ENCODE data around the gene FAM185A.
"Not testable (repeated sequence)": the region's sequence is repeated elsewhere in the genome, so short reads cannot be mapped to it uniquely, and the experiment has no call there.

FAM185A gene

DNA sequence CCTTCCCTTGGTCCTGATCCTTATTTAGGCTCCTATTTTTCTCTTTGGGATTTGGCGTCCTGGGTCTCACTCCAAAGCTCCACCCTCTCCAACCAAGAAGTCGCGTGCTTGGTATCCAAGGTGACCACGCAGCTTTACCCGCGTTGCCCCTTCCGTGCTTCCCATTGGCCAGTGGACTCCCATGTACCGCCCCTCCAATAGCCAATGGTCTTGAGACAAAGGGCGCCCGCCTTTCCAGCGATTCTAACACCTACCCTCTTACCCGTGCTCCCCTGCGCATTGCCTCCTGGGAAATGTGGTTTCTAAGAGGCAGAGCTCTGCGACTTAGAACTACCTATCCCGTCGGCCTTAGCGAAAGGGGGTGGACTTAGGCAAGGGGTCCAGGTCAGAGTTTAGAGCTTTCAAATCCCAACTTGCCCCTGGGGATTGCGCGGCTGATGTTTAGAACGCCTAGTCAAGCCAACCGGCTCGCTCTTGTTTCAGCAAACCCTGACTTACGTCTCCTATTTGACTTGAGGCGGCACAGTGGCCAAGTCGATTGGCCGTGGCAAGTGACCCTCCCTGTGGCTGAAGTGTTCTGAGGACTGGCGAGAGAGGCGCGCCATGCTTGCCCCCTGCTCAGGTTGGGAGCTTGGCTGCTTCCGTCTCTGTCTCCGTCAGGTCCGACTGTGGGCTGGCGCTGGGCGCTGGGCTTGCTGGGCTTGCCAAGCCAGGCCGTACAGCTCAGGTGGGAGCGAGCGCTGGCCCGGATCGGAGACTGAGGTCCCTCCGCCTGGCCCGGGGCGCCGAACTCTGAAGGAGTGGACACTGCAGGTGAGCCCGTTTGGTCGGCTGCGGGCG, at the start of gene FAM185A:
Gene FAM185A, plus strand, starts transcription at position 395 of the 840 bp plus-strand sequence. Its CDS starts 209 bp downstream, at position 604.
- DNase-seq (ENCODE audit: low read depth) = peak; percentile 92

DNA sequence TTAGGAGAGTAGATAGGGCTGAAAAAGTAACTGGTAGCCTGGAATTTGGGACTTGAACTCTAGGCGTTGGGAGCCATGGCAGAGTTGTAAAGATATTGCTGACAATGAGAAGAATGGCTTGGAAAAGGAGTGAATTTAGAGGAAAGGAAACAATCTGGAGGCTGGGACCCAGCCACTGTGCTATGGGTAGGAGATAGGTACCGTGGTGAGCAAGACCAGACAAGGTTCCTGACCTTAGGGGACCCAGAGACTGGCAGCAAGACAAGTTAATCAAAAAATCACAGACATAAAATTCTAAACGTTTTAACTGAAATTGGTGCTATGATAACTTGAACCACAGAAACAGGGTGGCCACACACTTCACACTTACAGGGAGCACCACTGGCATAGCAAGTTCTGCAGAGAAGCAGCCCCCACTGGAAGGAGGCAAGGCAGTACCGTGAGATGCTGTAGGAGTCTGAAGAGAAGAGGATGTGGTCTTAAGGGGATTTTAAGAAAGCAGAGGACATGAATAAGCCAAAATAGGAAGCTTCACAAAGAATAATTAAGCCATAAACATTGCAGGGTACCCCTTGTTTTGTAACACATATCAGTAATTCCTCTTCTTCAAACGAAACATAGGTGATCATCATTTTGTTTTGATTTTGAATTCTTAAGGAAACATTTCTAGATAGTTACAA, 35.6 kb upstream of the FAM185A start:
- DNase-seq (ENCODE audit: low read depth) = not testable (repeated sequence)

DNA sequence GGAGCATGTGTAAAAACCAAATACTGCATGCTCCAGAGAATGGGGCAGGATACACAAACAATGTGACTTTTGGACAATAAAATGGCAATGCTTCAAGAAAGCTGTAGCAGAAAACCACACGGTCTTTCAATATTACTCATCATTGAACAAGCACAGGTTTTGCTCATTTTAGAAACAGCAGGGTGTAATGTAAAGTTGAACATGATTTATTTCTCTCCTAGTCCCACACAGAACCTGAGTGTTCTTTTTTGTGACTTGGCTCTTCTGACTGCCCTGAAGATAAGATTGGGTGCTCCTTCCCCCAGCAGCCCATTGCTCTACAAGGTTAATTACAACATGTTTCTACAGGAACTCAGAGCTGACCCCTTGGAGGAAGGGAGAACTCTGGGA, 35.1 kb upstream of the FAM185A start:
- DNase-seq (ENCODE audit: low read depth) = not testable (repeated sequence)

DNA sequence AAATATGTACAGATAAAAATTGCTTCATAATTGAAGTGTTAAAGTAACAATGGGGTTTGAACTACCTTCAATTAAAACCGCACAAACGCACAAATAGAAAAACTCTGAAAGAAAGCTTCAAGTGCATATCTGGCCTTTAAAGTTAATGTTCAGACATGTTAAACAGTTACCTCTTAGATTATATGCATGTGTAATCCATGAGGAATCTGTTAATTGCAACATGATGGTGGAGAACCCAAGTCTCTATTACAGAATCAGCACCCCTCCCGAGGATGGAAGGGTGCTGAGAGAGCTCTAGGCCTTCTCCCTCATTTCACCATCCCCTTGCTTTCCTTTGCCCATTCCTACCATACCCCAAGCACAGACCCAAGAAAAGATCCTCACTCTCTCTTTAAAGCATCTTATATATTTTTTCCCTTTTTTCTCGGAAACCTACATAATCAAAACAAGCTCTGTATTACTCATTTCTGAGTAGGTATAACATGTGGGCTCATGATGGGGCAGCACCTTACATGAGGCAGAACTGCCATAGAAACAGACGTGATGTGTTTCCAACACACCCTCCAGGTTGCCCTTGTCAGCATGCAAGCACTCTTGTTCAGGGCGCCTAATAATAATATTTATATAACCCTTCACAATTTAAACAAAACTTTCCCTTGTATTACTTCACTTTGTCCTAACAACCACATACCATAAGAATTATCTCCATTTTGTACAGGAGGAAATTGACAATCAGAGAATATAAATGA, 33.9 kb upstream of the FAM185A start:
- not testable (repeated sequence) for DNase-seq (ENCODE audit: low read depth)

DNA sequence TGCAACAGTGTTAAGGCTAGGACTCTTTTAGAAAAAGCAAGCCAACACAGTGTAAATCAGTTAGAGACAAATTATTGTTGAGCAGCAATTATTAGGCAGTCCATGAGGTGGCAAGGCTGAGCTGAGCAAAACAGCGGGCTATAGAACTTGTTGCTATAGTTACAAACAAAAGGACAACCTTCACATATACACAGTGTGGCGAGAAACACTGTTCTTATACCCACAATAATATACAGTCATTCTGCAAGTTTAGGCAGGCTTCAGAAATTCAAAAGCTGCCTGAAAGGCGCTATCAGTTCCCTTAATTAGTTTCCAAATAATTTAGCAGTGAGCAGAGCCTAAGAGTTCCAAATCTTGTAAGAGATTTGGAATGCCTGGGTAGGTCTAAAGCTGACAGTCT, 33.1 kb upstream of the FAM185A start:
- DNase-seq (ENCODE audit: low read depth) = not testable (repeated sequence)

DNA sequence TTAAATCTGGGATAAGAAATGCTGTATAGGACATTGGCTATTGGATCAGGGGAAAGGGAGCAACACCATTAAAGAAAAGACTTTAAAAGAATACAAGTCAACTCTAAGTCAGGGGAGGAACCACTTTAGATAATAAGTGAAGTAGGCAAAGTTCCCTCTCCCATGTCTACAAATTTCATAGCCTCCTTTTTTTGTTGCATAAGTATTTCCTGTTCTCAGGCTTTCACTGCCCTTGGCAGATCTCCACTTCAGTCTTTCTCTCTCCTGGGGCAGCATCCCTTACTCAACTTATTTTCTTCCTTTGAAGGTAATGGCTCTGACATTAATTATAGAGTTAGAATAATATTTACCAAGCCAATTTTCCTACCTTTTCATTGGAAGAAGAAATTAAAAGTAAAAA, 30.3 kb upstream of the FAM185A start:
- not testable (repeated sequence) for DNase-seq (ENCODE audit: low read depth)

DNA sequence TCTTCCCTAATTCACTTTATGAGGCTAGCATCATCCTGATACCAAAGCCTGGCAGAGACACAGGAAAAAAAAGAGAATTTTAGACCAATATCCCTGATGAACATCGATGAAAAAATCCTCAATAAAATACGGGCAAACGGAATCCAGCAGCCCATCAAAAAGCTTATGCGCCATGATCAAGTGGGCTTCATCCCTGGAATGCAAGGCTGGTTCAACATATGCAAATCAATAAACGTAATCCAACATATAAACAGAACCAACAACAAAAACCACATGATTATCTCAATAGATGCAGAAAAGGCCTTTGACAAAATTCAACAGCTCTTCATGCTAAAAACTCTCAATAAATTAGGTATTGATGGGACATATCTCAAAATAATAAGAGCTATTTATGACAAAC, 22.6 kb upstream of the FAM185A start:
- DNase-seq (ENCODE audit: low read depth) = not testable (repeated sequence)

DNA sequence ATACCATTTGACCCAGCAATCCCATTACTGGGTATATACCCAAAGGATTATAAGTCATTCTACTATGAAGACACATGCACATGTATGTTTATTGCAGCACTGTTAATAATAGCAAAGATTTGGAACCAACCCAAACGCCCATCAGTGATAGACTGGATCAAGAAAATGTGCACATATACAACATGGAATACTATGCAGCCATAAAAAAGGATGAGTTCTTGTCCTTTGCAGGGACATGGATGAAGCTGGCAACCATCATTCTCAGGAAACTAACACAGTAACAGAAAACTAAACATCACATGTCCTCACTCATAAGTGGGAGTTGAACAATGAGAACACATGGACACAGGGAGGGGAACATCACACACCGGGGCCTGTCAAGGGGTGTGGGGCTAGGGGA, 19.1 kb upstream of the FAM185A start:
- DNase-seq (ENCODE audit: low read depth) = not testable (repeated sequence)

DNA sequence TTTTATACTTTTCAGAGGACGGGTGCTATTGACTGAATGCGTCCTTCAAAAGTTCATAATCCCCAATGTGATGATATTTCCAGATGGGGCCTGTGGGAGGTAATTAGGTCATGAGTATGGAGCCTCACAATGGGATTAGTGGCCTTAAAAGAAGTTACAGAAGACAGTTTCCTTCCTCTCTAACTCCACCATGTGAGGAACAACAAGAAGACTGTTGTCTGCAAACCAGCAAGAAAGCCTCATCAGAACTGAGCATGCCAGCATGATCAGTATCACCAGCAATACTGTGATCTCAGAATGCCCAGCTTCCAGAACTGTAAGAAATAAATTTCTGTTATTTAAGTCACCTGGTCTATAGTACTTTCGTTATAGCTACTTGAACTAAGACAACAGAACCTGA, 18.4 kb upstream of the FAM185A start:
- not testable (repeated sequence) for DNase-seq (ENCODE audit: low read depth)

DNA sequence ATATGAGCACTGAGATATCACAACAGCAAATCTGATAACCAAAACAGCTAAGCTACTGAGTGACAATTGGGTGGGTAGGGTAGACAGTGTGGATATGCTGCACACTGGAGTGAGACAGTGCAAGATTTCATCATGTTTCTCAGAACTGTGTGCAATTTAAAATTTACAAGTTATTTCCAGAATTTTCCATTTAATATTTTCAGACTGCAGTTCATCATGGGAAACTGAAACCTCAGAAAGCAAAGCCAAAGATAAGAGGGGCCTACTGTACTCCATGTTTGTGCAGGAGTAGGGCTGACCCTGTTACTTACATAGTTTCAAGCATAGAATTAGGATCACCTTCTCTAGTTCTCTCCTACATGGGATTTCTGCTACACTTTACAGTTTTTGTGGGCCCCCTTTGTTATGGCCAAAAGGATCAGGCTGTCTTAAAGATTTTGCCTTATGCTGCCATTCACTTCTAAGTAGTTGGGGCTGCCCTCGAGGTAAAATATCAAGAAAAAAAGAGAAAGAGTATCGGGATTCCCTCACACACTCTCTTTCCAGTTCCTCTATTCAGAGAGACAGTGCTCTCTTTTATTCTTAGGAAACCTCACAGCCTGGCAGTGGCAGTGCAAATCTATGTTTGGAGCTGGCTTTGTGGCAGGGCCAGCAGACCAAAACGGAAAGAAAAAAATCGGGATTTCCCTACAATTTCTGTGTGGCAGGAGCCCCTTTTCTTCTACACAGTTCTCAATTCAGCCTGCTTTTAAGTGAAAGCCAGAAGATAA, 6.6 kb upstream of the FAM185A start:
- DNase-seq (ENCODE audit: low read depth) = not testable (repeated sequence)

DNA sequence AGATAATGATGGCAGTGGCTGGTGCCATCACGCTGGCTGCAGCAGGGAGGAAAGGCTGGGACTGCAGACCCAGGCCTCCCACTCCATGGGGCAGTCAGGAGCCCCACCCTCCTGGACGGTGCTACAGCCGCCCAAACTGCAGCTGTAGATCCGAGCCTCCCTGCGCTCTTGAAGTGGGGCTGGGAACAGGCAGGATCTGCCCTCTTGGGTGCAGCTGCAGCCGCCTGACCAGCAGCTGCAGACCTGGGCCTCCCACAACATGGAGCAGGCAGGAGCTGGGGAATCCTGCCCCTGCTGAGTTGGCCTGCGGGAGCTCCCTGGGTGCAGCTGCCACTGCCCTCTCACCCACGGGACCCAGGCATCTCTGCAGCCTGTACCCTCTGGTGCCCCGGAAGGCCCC, 4.9 kb upstream of the FAM185A start:
- not testable (repeated sequence) for DNase-seq (ENCODE audit: low read depth)

DNA sequence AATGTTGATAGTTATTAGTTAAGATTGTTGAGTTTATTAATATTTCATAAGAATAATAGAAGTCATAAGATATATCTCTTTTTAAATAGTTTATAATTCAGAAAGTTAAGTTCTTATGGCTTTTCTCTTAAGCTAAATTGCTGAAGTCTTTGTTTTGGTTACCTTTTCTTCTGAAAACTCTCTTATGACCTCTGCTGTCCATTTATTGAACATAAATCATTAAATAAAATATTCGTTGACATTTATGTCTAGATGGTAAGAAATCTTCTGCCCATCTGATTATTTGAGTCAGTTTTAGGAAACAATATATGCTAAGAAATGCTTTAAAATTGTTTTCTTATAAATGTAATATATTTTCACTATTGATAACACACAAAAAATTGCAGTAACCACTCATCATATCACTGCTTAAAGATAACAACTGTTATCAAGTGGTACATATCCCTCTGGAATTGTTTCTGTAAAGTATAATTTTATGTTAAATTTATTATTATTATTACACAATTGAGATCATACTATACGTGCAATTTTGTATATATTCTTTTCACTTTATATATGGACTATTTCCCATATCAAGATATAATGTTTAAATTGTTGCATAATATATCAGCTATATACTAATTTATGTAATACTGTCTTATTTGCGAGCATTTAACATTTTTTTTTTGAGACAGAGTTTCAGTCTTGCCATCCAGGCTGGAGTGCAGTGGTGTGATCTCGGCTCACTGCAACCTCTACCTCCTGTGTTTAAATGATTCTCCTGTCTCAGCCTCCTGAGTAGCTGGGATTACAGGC, 3.1 kb upstream of the FAM185A start:
- DNase-seq (ENCODE audit: low read depth) = not testable (repeated sequence)

DNA sequence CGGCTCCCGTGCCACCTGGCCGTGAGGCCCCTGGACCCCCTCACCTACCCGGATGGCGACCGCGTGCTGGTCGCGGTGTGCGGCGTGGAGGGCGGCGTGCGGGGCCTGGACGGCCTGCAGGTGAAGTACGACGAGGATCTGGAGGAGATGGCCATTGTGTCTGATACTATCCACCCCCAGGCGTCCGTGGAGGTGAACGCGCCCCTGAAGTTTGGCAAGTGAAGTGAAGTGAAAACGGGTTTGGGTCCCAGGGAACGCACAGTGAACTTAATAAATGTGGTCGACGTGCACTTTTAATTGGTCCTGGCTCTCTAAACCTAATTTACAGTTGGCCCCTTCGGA, 617 bp downstream of the FAM185A start:
- not testable (repeated sequence) for DNase-seq (ENCODE audit: low read depth)

DNA sequence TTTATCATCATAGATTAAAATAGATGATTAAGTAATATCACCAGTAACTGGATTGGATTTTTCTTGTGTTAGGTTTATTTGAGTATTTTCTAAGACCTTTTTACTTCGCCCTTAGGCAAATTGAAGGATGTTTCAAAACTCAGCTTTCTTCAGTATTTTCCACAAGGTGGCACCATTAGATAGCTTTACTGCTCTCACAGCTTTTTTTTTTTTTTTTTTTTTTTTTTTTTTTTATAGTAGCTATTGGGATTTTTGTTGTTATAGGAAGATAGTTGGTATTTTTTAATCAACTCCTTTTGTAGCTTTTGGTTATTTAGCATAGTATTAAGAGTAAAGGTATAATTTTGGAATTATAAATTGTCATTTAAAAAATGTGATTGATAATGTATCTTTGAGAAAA, 9.4 kb downstream of the FAM185A start:
- not testable (repeated sequence) for DNase-seq (ENCODE audit: low read depth)

DNA sequence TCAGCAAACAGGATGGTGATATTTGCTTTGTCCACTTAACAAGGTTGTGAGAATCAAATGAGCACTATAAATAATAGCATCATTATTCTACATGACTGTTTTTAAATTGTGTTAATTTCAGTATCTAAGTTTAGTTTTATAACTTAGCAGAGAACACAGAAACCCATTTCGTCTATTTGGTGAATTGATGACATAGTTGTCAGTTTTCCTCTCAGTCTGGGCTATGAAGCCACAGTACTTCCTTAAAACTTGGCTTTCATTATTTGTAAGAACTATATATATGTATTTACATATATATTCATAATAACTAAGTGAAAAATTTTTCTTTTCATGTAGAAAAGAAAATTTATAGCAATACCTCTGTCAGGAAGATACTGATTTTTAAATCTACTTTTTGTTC, 11.1 kb downstream of the FAM185A start:
- not testable (repeated sequence) for DNase-seq (ENCODE audit: low read depth)

DNA sequence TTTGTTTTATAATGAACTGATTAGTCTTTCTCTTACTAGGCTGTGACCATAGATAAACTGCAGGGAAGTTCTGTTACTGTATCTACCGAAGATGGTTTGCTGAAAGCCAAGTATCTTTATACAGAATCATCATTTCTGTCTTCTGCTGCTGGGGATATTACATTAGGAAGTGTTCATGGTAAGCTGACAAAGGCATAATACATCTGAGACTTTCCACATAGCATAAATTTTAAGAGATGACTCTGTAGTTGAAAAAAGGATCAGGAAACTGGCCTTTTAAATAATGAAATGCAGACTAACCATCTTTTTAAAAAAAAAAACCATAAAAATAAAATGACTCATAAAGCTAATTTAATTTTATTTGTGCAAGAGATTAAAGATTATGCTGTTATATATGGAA, 12.4 kb downstream of the FAM185A start:
- DNase-seq (ENCODE audit: low read depth) = not testable (repeated sequence)

DNA sequence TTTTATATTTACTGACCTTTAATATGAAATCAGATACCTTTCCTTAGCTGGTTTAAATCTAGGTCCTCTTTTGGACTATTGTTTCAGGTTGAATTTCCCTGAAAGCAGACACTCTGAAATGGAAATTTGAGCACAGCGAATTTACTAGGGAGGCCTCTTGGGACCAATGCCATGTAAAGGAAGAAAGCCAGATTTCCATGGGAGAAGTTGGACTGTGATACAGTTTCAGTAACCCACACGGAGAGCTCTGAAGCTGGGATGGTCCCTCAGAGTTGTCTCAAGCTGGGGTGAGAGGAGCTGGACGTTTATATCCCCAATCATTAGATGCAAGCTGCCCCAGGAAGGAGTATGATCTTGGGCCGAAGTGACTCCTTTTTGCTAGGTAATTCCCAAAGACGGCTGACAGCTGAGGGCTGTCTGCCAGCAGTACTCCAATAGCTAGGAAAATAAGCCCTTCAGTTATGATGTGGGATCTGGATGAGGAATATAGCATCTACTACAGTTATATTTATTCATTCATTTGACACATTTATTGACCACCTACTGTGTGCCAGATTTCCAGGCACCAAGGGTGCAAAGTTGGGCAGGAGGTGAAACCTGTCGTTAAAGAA, 14.6 kb downstream of the FAM185A start:
- DNase-seq (ENCODE audit: low read depth) = not testable (repeated sequence)

DNA sequence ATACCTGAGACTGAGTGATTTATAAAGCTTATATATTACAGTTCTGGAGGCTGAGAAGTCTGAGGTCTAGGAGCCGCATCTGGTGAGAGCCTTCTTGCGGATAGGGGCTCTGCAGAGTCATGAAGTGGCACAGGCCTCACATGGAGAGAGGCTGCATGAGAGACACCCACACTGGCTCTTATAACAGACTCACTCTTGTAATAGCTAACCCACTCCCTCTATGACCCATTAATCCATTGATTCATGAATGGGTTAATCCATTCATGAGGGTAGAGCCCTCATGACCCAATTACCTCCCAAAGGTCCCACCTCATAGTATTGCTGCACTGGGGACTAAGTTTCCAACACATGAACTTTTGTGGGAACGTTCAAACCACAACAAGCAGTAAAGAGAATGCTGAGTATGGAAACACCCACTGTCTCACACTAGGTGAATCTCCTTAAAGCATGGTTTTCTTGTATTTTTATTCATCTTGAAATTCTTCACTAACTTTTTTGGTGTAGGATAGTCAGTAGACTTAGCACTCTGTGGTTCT, 20.9 kb downstream of the FAM185A start:
- DNase-seq (ENCODE audit: low read depth) = not testable (repeated sequence)

DNA sequence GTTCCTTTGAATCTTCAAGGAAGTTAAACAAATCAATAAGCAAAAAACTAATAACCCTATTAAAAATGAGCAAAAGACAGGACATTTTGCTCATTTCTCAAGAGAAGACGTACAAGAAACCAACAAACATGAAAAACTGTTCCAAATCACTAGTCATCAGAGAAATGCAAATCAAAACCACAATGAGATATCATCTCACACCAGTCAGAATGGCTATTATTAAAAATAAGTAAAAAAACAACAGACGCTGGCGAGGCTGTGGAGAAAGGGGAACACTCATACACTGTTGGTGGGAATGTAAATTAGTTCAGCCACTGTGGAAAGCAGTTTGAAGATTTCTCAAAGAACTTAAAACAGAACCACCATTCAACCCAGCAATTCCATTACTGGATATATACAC, 21.7 kb downstream of the FAM185A start:
- DNase-seq (ENCODE audit: low read depth) = not testable (repeated sequence)

DNA sequence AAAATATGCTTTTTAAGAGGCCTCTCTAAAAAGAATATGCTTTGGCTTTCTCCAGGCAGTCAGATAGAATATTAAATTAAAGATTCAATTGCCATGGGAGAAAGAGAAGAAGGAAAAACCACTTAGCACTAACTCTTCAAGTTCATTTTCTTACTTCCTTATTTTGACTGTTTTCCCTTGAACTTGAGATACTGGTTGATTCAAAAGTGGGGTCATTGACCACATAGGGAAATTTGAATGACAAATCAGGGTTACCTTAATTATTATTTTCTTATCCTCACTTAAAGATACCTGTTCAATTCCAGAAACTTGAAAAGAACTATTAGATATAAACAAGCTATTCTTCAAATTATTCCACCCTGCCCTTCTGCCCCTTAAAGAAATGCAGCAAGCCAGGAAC, 27.4 kb downstream of the FAM185A start:
- not testable (repeated sequence) for DNase-seq (ENCODE audit: low read depth)

Measured in activated gamma-delta T cell treated with anti-CD3 and anti-CD28 coated beads, Interleukin-2, amount 50 U/mL, for 16 hours (primary cell).